Right cardiac atrium (tissue), 5 donors: ENCODE results near the gene PPP2R2B. TPM values are rescaled to one million over a fixed set of nuclear protein-coding genes. Genes with fewer than 3 reads are reported as not detected.
"Not testable (repeated sequence)": the region's sequence is repeated elsewhere in the genome, so short reads cannot be mapped to it uniquely, and the experiment has no call there.

ENCODE experiments used
- ATAC-seq, 2 donors: fragments of 200-7000 bp; cut with Tn5 transposase; one replicate each; pipeline versions ENCODE4 v1.8.0 to v1.9.1; 2020; ENCODE audit warnings: moderate library complexity in 2 of 2, mild to moderate bottlenecking in 1 of 2
- DNase-seq, 3 donors: peaks; one replicate each; pipeline ENCODE4 v3.0.0-alpha.2; 2020
- H3K27ac ChIP-seq: one replicate; pipeline ENCODE4 v1.5.1; 2013; ENCODE audit warnings: mild to moderate bottlenecking, low read length, control low read depth, moderate library complexity
- H3K27me3 ChIP-seq: one replicate; pipeline ENCODE4 v1.6.1; 2013; ENCODE audit not compliant: control insufficient read depth, insufficient read depth
- H3K4me1 ChIP-seq: one replicate; pipeline ENCODE4 v1.6.1; 2013; ENCODE audit warnings: low read length; ENCODE audit not compliant: control insufficient read depth, insufficient read depth
- H3K4me3 ChIP-seq: one replicate; pipeline ENCODE4 v1.5.1; 2013; ENCODE audit warnings: low read length, control low read depth
- H3K9me3 ChIP-seq: one replicate; pipeline ENCODE4 v1.6.1; 2013; ENCODE audit warnings: low read length; ENCODE audit not compliant: control insufficient read depth
- WGBS: extraction: QIAGEN DNeasy Blood & Tissue Kit; methylation state at CpG from one replicate; pipeline ENCODE4 v1.1.7; 2013; 5-methylcytosine and 5-hydroxymethylcytosine counted together
- intact Hi-C, 4 donors: fragments of 100-400 bp; cut with DNase I; formaldehyde crosslinking; loops; one replicate each; pipeline versions ENCODE4 v1.11.0 to v1.14.0; 2022 to 2023
- polyA plus RNA-seq: library from polyadenylated mRNA; stranded (reverse); fragments of 200-250 nt; gene quantifications from one replicate; pipeline ENCODE4 v1.2.3, GENCODE V29; 2013
- total RNA-seq, 4 donors: library from RNA; stranded (reverse); fragmentation: NEBNext Ultra II Directional; extraction: Animal tissue kit (Norgen Biotek cat#: 25700); gene quantifications; one replicate each; pipeline ENCODE4 v1.2.1, GENCODE V29; 2021
- donor health status: healthy with polysubstance abuse.
- donor health status: DM: no; HTN: yes; CAD: no.
- donor health status: DM: no; HTN: no; CAD: no.
- donor health status: DM: no; HTN: yes; CAD: no; lungs with severe emphysema.
- donor health status: DM: yes; HTN: yes; CAD: no.

Gene PPP2R2B
- total and polyA plus RNA-seq, 5 donors = 3.0 to 9.0 (median 3.5) TPM

- Histone ChIP-seq H3K9me3 (no peaks in the 10 kb centered on the region), H3K4me3 (no peak overlapping the region), H3K27ac (no peak overlapping the region), H3K4me1 (no peaks in the 10 kb centered on the region), H3K27me3 (no peaks in the 10 kb centered on the region)
- ATAC-seq (no peak), DNase-seq (no peak)
- intact Hi-C loops = no loop called here
- 89% methylated on average over 5 of the region's 5 CpGs for WGBS
Observed at GRCh38 chr5:146734936-146735577, 143.5 kb downstream of the PPP2R2B start.

DNA sequence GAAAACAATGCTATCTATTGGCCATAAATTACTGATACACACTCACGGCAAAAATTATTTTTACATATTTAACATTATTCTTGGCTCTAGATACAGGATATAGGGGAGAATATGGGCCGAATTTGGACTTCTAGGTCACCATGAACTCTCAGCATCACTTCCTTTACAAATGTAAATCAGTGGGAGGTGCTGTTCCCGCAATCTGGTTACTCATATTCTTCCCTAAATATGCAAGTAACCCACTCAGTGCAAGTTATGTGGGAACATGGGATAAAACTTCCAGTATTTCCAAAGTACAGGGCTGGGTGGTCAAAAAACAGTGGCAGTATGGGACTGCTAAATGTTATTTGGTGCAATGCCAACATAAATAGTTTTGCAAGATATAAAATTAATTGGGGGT, 145.6 kb downstream of the PPP2R2B start:
- no peaks in the 10 kb centered on the region for H3K4me1 ChIP-seq
- H3K27me3 ChIP-seq = no peaks in the 10 kb centered on the region
- H3K9me3 ChIP-seq = no peaks in the 10 kb centered on the region
- ATAC-seq (no peak), DNase-seq (no peak)
- intact Hi-C loops = no loop called here
- no peak overlapping the region for H3K27ac ChIP-seq
- 63% methylated on average over 3 of the region's 3 CpGs for WGBS
- no peak overlapping the region for H3K4me3 ChIP-seq

DNA sequence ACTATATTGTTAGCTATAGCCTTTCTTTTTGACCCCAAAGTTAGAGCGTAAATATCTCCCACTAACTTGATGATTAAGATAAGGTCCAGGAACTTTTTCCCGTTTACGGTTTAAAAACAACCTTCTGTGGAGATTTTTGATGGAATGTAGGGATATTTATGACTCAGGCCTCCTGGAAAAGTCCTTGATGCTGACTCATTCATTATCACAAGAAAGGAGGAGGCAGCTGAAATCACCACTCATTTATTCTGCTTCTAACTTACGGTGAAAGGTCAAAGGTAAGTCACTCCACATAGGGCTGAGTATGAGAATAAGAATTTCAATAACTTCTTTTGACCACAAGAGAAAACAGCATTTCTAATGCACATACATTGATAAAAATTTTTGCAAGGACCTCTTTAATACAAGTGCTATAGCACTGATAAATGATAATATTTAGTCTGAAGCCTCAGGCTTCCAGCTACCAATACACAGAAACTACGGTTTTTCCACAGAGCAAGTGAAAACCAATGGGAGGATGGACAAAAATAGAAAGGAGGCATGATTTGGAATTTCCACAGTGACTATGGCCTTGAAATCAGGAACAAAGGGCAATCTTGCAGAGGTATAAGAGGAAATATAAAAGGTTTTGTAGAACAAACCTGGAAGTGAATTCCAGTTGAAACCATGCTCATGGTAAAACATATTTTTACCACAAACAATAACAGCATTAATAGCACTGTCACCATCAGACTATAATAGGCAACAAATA, 146.5 kb downstream of the PPP2R2B start:
- H3K27ac ChIP-seq = no peak overlapping the region
- DNase-seq = no peak
- no peak overlapping the region for H3K4me3 ChIP-seq
- no peaks in the 10 kb centered on the region for H3K4me1 ChIP-seq
- H3K9me3 ChIP-seq = no peaks in the 10 kb centered on the region
- 59% methylated on average over 5 of the region's 5 CpGs for WGBS
- ATAC-seq = no peak
- no peaks in the 10 kb centered on the region for H3K27me3 ChIP-seq
- intact Hi-C loops = no loop called here

DNA sequence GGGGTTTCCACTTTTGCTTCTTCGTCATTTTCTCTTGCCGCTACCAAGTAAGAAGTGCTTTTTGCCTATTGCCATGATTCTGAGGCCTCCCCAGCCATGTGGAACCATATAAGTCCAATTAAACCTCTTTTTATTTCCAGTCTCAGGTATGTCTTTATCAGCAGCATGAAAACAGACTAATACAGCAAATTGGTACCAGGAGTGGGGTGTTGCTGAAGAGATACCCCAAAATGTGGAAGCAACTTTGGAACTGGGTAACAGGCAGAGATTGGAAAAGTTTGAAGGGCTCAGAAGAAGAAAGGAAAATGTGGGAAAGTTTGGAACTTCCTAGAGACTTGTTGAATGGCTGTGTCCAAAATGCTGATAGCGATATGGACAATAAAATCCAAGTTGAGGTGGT, 149.8 kb downstream of the PPP2R2B start:
- intact Hi-C loops, H3K27me3 ChIP-seq, H3K4me1 ChIP-seq, ATAC-seq, H3K9me3 ChIP-seq, H3K4me3 ChIP-seq, H3K27ac ChIP-seq, DNase-seq: not testable (repeated sequence)
- WGBS = 86% methylated on average over 3 of the region's 3 CpGs

GRCh38 chr5:146726891-146727290, 151.7 kb downstream of the PPP2R2B start:
- H3K4me3 ChIP-seq = no peak overlapping the region
- no peak overlapping the region for H3K27ac ChIP-seq
- ATAC-seq (no peak), DNase-seq (no peak)
- H3K9me3 ChIP-seq = no peaks in the 10 kb centered on the region
- intact Hi-C loops = no loop called here
- 83% methylated on average over 1 of the region's 1 CpG for WGBS
- no peaks in the 10 kb centered on the region for H3K4me1 ChIP-seq
- H3K27me3 ChIP-seq = no peaks in the 10 kb centered on the region

- DNase-seq (peak in 1 of 3 donors; percentile 56), ATAC-seq (no peak)
- Histone ChIP-seq H3K9me3 (no peaks in the 10 kb centered on the region), H3K27ac (no peak overlapping the region), H3K27me3 (no peaks in the 10 kb centered on the region), H3K4me1 (no peaks in the 10 kb centered on the region), H3K4me3 (no peak overlapping the region)
- intact Hi-C loops = no loop called here
- WGBS = 57% methylated on average over 2 of the region's 2 CpGs
Observed at GRCh38 chr5:146726020-146726419, 152.5 kb downstream of the PPP2R2B start.

DNA sequence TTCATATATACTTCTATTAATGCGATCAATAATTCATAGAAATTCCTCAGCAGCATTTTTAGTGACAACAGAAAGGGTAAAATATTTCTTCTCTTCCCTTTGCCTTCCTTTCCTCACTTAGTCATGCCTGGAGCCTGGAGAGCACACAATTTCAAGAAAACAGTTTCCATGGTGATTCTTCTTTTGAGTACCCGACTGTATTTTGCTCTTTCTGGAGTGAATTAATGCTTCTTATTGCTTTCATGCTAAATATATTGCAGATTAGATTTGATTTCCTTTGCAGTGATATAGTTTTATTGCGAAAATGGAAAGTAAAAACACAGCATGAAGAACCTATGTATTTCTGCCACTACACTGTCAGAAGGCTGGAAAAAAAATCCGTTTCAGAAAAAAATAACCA, 153.5 kb downstream of the PPP2R2B start:
- ATAC-seq (no peak), DNase-seq (no peak)
- H3K9me3 ChIP-seq = no peaks in the 10 kb centered on the region
- H3K4me3 ChIP-seq = no peak overlapping the region
- intact Hi-C loops = no loop called here
- no peak overlapping the region for H3K27ac ChIP-seq
- no peaks in the 10 kb centered on the region for H3K4me1 ChIP-seq
- H3K27me3 ChIP-seq = no peaks in the 10 kb centered on the region
- WGBS = 73% methylated on average over 4 of the region's 4 CpGs

DNA sequence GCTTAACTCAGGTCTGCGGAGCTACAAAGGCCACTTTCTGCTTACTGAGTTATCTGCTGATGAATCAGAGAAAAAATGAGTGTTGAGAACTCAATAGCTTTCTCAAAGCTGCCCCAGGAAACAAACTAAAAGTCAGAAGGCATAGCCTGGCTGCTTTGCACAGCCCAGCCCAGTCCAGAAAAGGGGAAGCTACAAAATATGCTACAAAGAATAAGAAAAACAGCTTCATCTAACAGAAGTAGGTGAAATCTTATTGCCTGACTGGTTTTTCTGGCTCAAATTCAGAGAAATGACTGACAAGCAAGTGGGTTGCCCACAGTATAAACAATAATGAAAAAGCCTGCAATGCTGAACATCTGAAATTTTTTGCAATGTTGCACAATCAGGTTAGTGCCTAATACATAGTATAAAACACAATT, 156.2 kb downstream of the PPP2R2B start:
- H3K4me3 ChIP-seq = no peak overlapping the region
- ATAC-seq = no peak
- no peak for DNase-seq
- H3K4me1 ChIP-seq = no peaks in the 10 kb centered on the region
- no peaks in the 10 kb centered on the region for H3K27me3 ChIP-seq
- WGBS = 76% methylated on average over 1 of the region's 1 CpG
- H3K27ac ChIP-seq = no peak overlapping the region
- H3K9me3 ChIP-seq = no peaks in the 10 kb centered on the region
- intact Hi-C loops = no loop called here

DNA sequence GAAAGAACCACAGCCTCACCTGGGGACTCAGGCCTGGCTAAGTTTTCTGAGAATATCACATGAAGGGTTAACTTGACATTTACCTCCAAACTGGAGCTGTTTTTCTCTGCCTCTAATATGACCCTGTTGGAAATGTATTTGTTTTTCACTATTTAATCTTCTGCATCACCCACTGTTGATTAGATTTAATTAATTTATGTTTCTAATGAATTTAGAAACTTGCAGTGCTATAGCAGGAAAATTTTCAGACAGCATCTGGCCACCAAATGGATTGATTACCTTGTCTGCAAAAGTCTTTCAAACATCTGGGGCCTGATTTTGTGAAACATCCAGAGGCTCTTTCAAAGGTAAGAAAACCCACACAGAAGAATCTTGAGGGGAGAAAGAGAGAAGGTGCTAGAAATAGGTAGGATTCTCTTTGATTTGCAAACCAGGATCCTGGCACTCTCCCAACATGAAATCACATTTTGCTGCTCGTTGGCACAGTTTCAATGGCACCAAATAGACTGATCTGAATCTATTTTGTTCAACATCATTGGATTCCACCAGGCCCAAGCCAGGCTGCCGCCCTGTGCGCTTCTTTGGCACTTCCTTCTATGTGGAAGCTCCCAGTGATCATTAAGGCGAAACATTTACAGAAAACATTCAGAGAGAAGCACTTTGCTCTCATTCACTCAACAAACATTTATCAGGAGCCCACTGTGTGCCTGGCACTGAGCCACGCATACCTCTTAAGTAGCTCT, 157.3 kb downstream of the PPP2R2B start:
- intact Hi-C loops = no loop called here
- no peak overlapping the region for H3K27ac ChIP-seq
- no peak overlapping the region for H3K4me3 ChIP-seq
- no peak for DNase-seq
- no peaks in the 10 kb centered on the region for H3K4me1 ChIP-seq
- no peaks in the 10 kb centered on the region for H3K9me3 ChIP-seq
- 77% methylated on average over 5 of the region's 5 CpGs for WGBS
- no peaks in the 10 kb centered on the region for H3K27me3 ChIP-seq
- ATAC-seq = no peak

DNA sequence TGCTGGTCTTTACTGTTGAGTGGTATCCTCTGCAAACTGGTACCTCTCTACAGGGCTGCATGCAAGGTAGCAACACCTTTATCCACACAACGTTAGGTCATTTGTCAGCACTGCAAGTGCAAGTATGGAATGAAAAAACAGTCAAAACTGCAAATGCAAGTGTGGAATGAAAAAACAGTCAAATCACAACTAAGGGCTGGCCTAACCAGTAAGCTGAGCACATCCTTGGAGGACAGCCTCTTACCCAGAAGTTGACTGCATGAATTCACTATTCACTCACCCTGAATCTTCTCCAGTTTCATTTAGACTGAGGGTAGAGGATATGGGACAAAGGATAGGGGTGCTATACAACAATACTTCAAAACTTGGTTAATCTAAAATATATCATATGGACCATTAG, 158.4 kb downstream of the PPP2R2B start:
- Histone ChIP-seq H3K4me1 (no peaks in the 10 kb centered on the region), H3K9me3 (no peaks in the 10 kb centered on the region), H3K4me3 (no peak overlapping the region), H3K27me3 (no peaks in the 10 kb centered on the region), H3K27ac (no peak overlapping the region)
- no peak for ATAC-seq
- intact Hi-C loops = no loop called here
- DNase-seq = no peak
- 54% methylated on average over 1 of the region's 1 CpG for WGBS

DNA sequence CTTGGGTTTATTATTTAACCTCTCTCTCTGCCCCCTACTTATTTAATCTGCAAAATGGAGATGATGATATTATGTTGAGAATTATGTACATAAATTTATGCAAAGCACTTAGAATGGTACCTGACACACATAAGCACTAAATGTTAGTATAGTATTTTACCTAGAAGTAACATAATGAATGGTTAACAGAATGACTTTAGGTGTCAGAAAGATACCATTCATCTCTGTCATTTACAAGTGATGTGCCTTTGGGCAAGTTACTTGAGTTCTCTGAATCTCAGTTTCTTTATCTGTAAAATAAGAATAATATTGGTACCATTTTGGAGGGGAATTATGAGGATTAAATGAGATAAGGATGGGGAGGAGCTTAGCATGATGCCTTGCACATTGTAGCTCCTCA, 159.4 kb downstream of the PPP2R2B start:
- ATAC-seq (no peak), DNase-seq (no peak)
- no peaks in the 10 kb centered on the region for H3K4me1 ChIP-seq
- intact Hi-C loops = no loop called here
- no peak overlapping the region for H3K4me3 ChIP-seq
- H3K9me3 ChIP-seq = no peaks in the 10 kb centered on the region
- H3K27me3 ChIP-seq = no peaks in the 10 kb centered on the region
- no peak overlapping the region for H3K27ac ChIP-seq
